Keratinocyte (primary cell): ENCODE data around the gene CD53.

ENCODE experiments used
- EZH2 ChIP-seq: IDR thresholded peaks from one replicate; pipeline ENCODE4 v1.6.1; 2012; ENCODE audit warnings: inconsistent platforms, mild to moderate bottlenecking, low read length, moderate library complexity
- TF ChIP-seq, protein P1 (sequence below), 3 experiments: IDR thresholded peaks in 1 of 3; conservative IDR thresholded peaks in 1 of 3; optimal IDR thresholded peaks in 1 of 3; 2 replicates in 2 of 3; 3 replicates in 1 of 3; pipeline versions ENCODE3 to v1.5.1; 2011; ENCODE audit warnings: low read length in 3 of 3, mild to moderate bottlenecking in 3 of 3, moderate library complexity in 2 of 3, control low read depth in 1 of 3, inconsistent platforms in 1 of 3; ENCODE audit not compliant: insufficient read depth in 2 of 3; ENCODE audit errors: extremely low read depth in 1 of 3

DNA sequence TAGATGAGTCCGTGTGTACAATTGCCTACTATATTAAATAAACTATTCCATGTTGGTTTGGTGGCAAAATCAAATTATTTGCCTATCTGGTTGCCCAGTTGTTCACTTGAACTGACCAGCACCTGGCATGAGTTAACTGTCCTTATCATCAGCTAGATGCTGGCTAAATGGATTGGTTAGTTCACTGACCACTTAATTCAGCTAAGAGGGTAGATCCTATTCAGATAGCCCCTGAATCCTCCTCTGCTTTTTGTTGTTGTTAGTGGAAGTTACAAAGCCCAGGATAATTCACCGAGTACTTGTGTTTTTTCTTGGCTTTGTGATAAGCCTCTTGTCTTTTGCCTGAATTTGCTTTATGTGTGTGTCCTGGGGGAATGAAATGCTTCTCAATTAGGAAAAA is 22.8 kb upstream of the CD53 start:
- TF ChIP-seq, protein P1, sequence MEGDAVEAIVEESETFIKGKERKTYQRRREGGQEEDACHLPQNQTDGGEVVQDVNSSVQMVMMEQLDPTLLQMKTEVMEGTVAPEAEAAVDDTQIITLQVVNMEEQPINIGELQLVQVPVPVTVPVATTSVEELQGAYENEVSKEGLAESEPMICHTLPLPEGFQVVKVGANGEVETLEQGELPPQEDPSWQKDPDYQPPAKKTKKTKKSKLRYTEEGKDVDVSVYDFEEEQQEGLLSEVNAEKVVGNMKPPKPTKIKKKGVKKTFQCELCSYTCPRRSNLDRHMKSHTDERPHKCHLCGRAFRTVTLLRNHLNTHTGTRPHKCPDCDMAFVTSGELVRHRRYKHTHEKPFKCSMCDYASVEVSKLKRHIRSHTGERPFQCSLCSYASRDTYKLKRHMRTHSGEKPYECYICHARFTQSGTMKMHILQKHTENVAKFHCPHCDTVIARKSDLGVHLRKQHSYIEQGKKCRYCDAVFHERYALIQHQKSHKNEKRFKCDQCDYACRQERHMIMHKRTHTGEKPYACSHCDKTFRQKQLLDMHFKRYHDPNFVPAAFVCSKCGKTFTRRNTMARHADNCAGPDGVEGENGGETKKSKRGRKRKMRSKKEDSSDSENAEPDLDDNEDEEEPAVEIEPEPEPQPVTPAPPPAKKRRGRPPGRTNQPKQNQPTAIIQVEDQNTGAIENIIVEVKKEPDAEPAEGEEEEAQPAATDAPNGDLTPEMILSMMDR (optimal IDR thresholded peaks at IDR 0.05 in 1 of 3, IDR thresholded peaks at IDR 0.05 in 1 of 3, conservative IDR thresholded peaks at IDR 0.05 in 1 of 3; ENCODE audit: extremely low read depth in 1 of 3, insufficient read depth in 2 of 3, low read length in 3 of 3), result no peak
- TF ChIP-seq EZH2, result no peak
